Measurements from ENCODE around the gene RILPL2.
"Not testable (repeated sequence)": the region's sequence is repeated elsewhere in the genome, so short reads cannot be mapped to it uniquely, and the experiment has no call there.

Gene RILPL2

DNA sequence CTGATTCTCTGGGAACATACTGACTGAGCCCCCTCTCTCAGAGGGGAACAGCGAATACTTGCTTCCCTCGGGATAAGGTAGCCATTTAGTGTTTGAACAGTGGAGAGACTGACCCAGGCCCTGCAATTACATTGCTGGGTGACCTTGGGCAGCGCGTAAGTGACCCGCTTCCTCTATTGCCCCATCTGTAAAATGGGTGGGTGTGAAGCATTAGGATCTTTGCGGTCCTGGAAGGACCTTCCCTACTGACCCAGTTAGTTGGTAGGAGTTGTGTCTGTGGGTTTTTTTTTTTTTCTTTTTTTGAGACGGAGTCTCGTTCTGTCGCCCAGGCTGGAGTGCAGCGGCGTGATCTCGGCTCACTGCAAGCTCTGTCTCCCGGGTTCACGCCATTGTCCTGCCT lies 53.8 kb downstream of the RILPL2 start:
- no peak for DNase-seq (ENCODE audit: low spot score)

DNA sequence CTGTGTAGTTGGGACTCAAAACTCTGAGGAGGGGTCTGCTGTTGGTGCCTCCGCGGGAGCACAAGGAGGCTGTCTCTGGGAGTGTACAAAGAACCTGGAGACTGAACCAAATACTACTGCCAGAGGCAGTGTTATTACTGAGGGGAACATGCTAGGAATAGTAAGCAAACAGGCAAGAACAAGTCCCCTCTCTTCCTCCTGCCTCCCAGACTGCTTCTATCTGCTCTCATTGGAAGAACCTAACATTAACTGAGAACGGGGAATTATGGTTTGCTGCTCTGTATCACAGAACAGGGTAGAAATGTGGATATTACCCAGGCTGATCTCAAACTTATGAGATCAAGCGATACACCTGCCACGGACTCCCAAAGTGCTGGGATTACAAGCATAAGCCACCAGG lies 57.1 kb downstream of the RILPL2 start:
- DNase-seq (ENCODE audit: low spot score), result no peak

DNA sequence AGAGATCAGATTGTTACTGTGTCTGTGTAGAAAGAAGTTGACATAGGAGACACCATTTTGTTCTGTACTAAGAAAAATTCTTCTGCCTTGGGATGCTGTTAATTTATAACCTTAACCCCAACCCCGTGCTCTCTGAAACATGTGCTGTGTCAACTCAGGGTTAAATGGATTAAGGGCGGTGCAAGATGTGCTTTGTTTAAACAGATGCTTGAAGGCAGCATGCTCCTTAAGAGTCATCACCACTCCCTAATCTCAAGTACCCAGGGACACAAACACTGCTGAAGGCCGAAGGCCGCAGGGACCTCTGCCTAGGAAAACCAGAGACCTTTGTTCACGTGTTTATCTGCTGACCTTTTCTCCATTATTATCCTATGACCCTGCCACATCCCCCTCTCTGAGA lies 64.1 kb downstream of the RILPL2 start:
- DNase-seq (ENCODE audit: low spot score), result not testable (repeated sequence)

GRCh38 chr12:123371667-123372368 lies 64.7 kb downstream of the RILPL2 start:
- DNase-seq (ENCODE audit: low spot score), result not testable (repeated sequence)

DNA sequence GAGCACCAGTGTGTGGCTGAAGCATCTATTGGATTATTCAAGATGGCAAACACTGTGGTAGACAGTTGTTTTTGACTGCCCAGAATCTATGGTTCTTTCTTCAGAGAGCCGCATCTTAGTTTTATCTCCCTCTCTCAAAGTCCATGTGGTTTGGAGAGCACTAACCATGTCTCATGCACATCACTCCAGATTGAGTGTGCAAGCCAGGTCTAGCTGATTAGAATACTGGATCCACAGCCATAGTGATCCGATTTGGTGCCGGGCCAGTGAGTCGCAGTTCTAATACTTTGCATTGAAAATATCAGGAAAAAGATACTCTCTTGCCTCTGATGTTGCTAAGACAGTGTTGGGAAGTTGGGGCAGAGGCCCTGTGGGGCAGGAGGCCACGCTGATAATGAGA lies 67.3 kb downstream of the RILPL2 start:
- DNase-seq (ENCODE audit: low spot score), result no peak

DNA sequence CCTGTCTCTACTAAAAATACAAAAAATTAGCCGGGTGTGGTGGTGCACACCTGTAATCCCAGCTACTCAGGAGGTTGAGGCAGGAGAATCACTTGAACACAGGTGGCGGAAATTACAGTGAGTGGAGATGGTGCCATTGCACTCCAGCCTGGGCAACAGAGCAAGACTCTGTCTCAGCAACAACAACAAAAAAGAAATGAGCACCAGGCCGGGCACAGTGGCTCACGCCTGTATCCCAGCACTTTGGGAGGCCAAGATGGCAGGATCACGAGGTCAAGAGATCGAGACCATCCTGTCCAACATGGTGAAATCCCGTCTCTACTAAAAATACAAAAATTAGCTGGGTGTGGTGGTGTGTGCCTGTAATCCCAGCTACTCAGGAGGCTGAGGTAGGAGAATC lies 68.1 kb downstream of the RILPL2 start:
- DNase-seq (ENCODE audit: low spot score), result not testable (repeated sequence)

- no peak for DNase-seq (ENCODE audit: low spot score)
Measured at GRCh38 chr12:123367511-123367910, 69.0 kb downstream of the RILPL2 start.
